Type B pancreatic cell (in vitro differentiated cells): ENCODE data around the gene NEK4. TPM values are rescaled to one million over a fixed set of nuclear protein-coding genes. Genes with fewer than 3 reads are reported as not detected.
A peak's percentile ranks its signal among the peaks of the same experiment; 100 is the strongest.

ENCODE experiments used
- DNase-seq: peaks from one replicate; pipeline ENCODE4 v3.0.0; 2021; ENCODE audit warnings: mixed read lengths; ENCODE audit not compliant: unreplicated experiment; ENCODE audit errors: extremely low spot score
- H3K27ac Mint-ChIP-seq: 2 replicates; pipeline ENCODE4 v1.8.0; 2021; ENCODE audit warnings: mild to moderate bottlenecking, mixed read lengths
- H3K27me3 Mint-ChIP-seq: 2 replicates; pipeline ENCODE4 v1.8.0; 2021; ENCODE audit warnings: mixed read lengths
- H3K36me3 Mint-ChIP-seq: 2 replicates; pipeline ENCODE4 v1.8.0; 2021; ENCODE audit warnings: mixed read lengths
- H3K4me1 Mint-ChIP-seq: one replicate; pipeline ENCODE4 v1.8.0; 2021; ENCODE audit warnings: mixed read lengths; ENCODE audit not compliant: unreplicated experiment
- H3K4me3 Mint-ChIP-seq: 2 replicates; pipeline ENCODE4 v1.8.0; 2021; ENCODE audit warnings: mild to moderate bottlenecking, mixed read lengths
- H3K9me3 Mint-ChIP-seq: 2 replicates; pipeline ENCODE4 v1.8.0; 2021; ENCODE audit warnings: mixed read lengths
- total RNA-seq: library from RNA; stranded (reverse); gene quantifications from 2 replicates; pipeline ENCODE4 v1.2.1, GENCODE V29; 2021; ENCODE audit warnings: low replicate concordance
- TF ChIP-seq, protein P1 (sequence below): fragments of 200-600 bp; sonication (generic); conservative IDR thresholded peaks from 2 replicates; pipeline ENCODE4 v1.5.0; 2021; ENCODE audit warnings: antibody characterized with exemption, mild to moderate bottlenecking

The NEK4 gene
- total RNA-seq, 1 donor from 2014 or later: 47.2 TPM

- no peak for DNase-seq
- H3K4me1 Mint-ChIP-seq: peaks cover 8% of the 10 kb centered on the region
- no peak overlapping the region for H3K27ac Mint-ChIP-seq
- TF ChIP-seq, protein P1, sequence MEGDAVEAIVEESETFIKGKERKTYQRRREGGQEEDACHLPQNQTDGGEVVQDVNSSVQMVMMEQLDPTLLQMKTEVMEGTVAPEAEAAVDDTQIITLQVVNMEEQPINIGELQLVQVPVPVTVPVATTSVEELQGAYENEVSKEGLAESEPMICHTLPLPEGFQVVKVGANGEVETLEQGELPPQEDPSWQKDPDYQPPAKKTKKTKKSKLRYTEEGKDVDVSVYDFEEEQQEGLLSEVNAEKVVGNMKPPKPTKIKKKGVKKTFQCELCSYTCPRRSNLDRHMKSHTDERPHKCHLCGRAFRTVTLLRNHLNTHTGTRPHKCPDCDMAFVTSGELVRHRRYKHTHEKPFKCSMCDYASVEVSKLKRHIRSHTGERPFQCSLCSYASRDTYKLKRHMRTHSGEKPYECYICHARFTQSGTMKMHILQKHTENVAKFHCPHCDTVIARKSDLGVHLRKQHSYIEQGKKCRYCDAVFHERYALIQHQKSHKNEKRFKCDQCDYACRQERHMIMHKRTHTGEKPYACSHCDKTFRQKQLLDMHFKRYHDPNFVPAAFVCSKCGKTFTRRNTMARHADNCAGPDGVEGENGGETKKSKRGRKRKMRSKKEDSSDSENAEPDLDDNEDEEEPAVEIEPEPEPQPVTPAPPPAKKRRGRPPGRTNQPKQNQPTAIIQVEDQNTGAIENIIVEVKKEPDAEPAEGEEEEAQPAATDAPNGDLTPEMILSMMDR: no peak
- no peaks in the 10 kb centered on the region for H3K36me3 Mint-ChIP-seq
- H3K4me3 Mint-ChIP-seq: no peak overlapping the region
- peaks cover 2% of the 10 kb centered on the region for H3K27me3 Mint-ChIP-seq
- no peaks in the 10 kb centered on the region for H3K9me3 Mint-ChIP-seq
These were observed 22.4 kb upstream of the NEK4 start for GRCh38 chr3:52792961-52793695.

GRCh38 chr3:52792413-52792812 is 21.7 kb upstream of the NEK4 start:
- no peak for DNase-seq
- Mint-ChIP-seq H3K27ac (no peak overlapping the region), H3K4me3 (no peak overlapping the region), H3K36me3 (no peaks in the 10 kb centered on the region), H3K4me1 (peaks cover 8% of the 10 kb centered on the region), H3K9me3 (no peaks in the 10 kb centered on the region), H3K27me3 (peaks cover 2% of the 10 kb centered on the region)
- TF ChIP-seq, protein P1: peak; percentile 51

DNA sequence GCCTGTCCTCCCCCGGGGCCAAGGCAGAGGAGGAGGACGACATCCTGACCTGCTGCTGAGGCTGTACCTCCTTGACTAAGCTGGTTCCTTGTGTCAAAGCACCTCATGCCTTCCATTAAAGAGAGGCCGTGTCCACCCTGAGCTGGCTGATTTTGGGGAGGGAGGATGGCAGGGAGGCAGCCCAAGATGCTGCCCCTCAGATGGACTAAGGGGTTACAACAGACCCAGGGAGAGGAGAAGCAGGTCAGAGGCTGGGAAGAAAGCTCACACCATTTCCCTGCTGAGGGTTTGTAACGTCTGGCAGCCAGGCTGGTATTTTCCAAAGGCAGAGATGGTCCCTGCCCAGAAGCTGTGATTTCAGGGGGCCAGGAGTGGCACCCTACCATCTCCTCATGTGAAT is 21.2 kb upstream of the NEK4 start:
- Mint-ChIP-seq H3K36me3 (no peaks in the 10 kb centered on the region), H3K27ac (no peak overlapping the region), H3K9me3 (no peaks in the 10 kb centered on the region), H3K27me3 (peaks cover 2% of the 10 kb centered on the region), H3K4me1 (peaks cover 8% of the 10 kb centered on the region), H3K4me3 (no peak overlapping the region)
- DNase-seq: no peak
- TF ChIP-seq, protein P1: no peak

- Mint-ChIP-seq H3K27ac (no peak overlapping the region), H3K36me3 (no peaks in the 10 kb centered on the region), H3K4me3 (no peak overlapping the region), H3K9me3 (no peaks in the 10 kb centered on the region), H3K27me3 (peaks cover 2% of the 10 kb centered on the region), H3K4me1 (peaks cover 8% of the 10 kb centered on the region)
- TF ChIP-seq, protein P1: no peak
- DNase-seq: no peak
These were observed 20.6 kb upstream of the NEK4 start for GRCh38 chr3:52791366-52791765.

DNA sequence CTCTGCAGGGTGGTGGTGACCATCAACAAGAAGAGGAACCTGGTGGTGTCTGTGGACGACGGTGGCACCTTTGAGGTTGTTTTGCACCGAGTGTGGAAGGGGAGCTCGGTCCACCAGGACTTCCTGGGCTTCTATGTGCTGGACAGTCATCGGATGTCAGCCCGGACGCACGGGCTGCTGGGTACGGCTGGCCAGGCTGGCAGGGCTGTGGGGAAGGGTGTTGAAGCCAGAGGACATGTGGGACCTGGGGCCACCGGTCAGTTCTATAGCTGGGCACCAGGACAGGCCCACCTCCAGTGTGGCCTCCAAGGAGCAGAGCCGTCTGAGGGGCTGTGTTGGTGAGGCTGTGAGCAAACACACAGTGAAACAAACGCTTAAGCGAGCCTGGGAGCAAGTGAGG is 20.0 kb upstream of the NEK4 start:
- no peaks in the 10 kb centered on the region for H3K9me3 Mint-ChIP-seq
- no peak overlapping the region for H3K27ac Mint-ChIP-seq
- peaks cover 2% of the 10 kb centered on the region for H3K27me3 Mint-ChIP-seq
- H3K4me1 Mint-ChIP-seq: peaks cover 8% of the 10 kb centered on the region
- no peak overlapping the region for H3K4me3 Mint-ChIP-seq
- TF ChIP-seq, protein P1: no peak
- no peak for DNase-seq
- no peaks in the 10 kb centered on the region for H3K36me3 Mint-ChIP-seq

DNA sequence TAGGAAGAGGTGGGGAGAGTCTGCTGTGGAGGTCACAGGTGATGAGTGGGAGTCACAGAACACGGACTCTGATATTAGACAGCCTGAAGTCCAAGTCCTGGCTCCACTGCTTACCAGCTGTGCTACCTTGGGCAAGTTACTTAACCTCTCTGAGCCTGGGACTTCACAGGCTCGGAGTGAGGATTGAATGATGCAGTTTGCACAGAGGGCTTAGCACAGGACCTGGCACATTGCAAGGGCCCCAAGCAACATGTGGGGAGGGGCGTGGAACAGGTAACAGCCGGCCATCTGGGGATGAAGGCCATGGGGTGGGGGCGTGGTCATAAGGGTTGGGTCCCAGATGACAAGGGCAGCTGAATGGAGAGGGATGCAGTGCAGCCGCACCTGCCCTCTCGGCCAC is 19.6 kb upstream of the NEK4 start:
- Mint-ChIP-seq H3K9me3 (no peaks in the 10 kb centered on the region), H3K36me3 (no peaks in the 10 kb centered on the region), H3K4me1 (peaks cover 8% of the 10 kb centered on the region), H3K27ac (no peak overlapping the region), H3K4me3 (no peak overlapping the region), H3K27me3 (peaks cover 2% of the 10 kb centered on the region)
- TF ChIP-seq, protein P1: no peak
- no peak for DNase-seq
